ENCODE data around the gene MATR3. TPM values are rescaled to one million over a fixed set of nuclear protein-coding genes. Genes with fewer than 3 reads are reported as not detected.

The MATR3 gene
- total RNA-seq, 4 donors from 2014 or later = 270 to 549 (median 314) TPM

DNA sequence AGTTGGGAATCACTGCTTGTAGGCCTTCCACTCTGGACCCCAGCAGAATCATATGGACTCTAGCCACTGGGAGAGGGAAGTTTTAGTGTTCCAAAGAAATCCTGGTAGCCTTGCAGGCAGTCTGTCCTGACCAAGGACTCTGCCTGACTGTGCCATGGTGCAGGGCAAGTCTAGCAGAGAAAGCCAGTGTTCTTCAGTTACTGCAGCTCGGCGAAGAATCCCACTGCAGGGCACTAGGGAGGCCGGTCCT is 20.3 kb upstream of the MATR3 start:
- Histone ChIP-seq H3K27ac (peak overlapping the region; percentile 70 to 77), H3K4me3 (peak overlapping the region; percentile 41 to 50), H3K4me1 (peaks cover 0 to 8% of the 10 kb centered on the region in 2 donors), H3K36me3 (no peaks in the 10 kb centered on the region), H3K9me3 (no peaks in the 10 kb centered on the region), H3K27me3 (no peaks in the 10 kb centered on the region)
- TF ChIP-seq, protein P1, sequence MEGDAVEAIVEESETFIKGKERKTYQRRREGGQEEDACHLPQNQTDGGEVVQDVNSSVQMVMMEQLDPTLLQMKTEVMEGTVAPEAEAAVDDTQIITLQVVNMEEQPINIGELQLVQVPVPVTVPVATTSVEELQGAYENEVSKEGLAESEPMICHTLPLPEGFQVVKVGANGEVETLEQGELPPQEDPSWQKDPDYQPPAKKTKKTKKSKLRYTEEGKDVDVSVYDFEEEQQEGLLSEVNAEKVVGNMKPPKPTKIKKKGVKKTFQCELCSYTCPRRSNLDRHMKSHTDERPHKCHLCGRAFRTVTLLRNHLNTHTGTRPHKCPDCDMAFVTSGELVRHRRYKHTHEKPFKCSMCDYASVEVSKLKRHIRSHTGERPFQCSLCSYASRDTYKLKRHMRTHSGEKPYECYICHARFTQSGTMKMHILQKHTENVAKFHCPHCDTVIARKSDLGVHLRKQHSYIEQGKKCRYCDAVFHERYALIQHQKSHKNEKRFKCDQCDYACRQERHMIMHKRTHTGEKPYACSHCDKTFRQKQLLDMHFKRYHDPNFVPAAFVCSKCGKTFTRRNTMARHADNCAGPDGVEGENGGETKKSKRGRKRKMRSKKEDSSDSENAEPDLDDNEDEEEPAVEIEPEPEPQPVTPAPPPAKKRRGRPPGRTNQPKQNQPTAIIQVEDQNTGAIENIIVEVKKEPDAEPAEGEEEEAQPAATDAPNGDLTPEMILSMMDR (IDR thresholded peaks at IDR 0.05) = no peak
- no peak for TF ChIP-seq POLR2A (IDR thresholded peaks at IDR 0.05)
- no peak for DNase-seq
- intact Hi-C loops (cut with DNase I; ENCODE audit: low total_unique reads) = no loop called here

DNA sequence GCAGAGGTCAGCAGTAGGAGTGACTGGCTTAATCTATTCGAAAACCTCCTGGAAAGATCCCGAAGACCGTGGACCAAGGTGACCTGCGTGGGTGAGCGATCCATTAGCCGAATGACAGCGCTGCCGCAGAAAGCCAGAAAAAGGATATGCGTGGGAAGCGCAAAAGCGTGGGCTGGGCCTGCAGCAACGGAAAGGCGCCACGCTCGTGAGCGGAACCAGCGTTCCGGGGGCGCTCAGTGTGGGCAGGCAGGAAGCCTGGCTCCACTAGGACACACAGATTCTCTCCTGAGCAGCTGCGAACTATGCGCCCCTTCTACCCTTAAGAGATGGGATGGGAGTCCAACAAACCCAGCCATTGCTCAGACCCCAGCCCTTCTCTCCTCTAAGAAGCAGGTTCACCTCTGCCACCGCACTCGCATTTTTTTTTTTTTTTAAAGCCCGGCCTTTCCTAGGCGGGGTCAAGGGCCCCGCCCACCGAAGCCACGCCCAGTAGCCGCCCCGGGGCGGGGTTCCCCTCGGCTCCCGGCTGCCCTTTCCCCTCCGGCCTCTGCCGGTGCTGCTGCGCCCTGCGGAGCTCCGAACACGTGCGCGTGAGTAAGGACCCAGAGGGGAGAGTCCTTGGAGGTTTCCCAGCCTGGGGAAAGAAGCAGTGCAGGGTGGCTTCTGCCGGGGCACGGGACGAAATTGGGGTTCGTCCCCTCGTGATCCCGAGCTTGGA is 19.8 kb upstream of the MATR3 start:
- TF ChIP-seq POLR2A (IDR thresholded peaks at IDR 0.05) = peak in 1 of 2 donors; percentile 56
- TF ChIP-seq, protein P1 (IDR thresholded peaks at IDR 0.05) = peak in 3 of 4 experiments; percentile 19 to 38 (median 28)
- Histone ChIP-seq H3K9me3 (no peaks in the 10 kb centered on the region), H3K27me3 (no peaks in the 10 kb centered on the region), H3K27ac (peak overlapping the region; percentile 70 to 77), H3K36me3 (no peaks in the 10 kb centered on the region), H3K4me3 (peak overlapping the region; percentile 41 to 50), H3K4me1 (peaks cover 0 to 8% of the 10 kb centered on the region in 2 donors)
- intact Hi-C loops (cut with DNase I; ENCODE audit: low total_unique reads) = no loop called here
- DNase-seq = peak; percentile 81 to 90

DNA sequence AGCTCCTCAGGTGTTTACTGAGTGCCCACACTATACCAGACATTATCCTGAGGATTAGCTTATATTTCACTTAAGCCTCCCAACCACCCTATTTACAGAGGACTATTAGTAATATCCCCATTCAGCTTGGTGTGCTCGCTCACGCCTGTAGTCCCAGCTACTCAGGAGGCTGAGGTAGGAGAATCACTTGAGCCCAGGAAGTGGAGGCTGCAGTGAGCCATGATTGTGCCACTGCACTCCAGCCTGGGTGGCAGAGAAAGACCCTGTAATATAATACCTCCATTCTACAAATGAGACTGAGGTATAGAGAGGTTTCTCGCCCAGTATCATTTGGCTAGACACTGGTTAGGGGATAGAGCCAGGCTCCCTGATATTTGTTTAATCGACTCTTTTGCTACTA is 18.0 kb upstream of the MATR3 start:
- no peaks in the 10 kb centered on the region for H3K9me3 ChIP-seq
- no peak overlapping the region for H3K27ac ChIP-seq
- H3K27me3 ChIP-seq = no peaks in the 10 kb centered on the region
- TF ChIP-seq, protein P1 (IDR thresholded peaks at IDR 0.05) = no peak
- TF ChIP-seq POLR2A (IDR thresholded peaks at IDR 0.05) = no peak
- peaks cover 0 to 8% of the 10 kb centered on the region in 2 donors for H3K4me1 ChIP-seq
- DNase-seq = no peak
- H3K36me3 ChIP-seq = no peaks in the 10 kb centered on the region
- no peak overlapping the region for H3K4me3 ChIP-seq
- intact Hi-C loops (cut with DNase I; ENCODE audit: low total_unique reads) = no loop called here

DNA sequence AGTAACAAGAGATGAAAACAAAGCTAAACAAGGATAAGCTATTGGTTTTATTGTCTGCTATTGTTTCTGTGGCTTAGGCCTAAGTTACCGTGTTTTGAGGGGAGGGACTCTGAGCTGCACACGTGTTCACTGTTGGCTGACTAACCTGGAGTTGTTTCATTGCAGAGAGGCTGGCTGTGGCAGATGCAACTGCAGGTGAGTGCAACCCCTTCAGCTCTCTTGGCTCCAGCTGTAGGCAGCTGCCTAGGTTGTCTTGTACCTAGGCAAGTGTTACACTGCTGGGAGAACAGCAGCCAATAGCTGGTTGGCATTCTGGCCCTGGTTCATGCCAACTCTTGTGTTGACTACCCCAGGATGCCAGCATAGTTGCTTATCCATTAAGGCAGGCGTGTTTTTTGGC is 17.6 kb upstream of the MATR3 start:
- no peak overlapping the region for H3K4me3 ChIP-seq
- no peak for TF ChIP-seq POLR2A (IDR thresholded peaks at IDR 0.05)
- TF ChIP-seq, protein P1 (IDR thresholded peaks at IDR 0.05) = no peak
- no peaks in the 10 kb centered on the region for H3K27me3 ChIP-seq
- H3K9me3 ChIP-seq = no peaks in the 10 kb centered on the region
- H3K36me3 ChIP-seq = no peaks in the 10 kb centered on the region
- no peak for DNase-seq
- H3K4me1 ChIP-seq = peaks cover 0 to 8% of the 10 kb centered on the region in 2 donors
- H3K27ac ChIP-seq = no peak overlapping the region
- intact Hi-C loops (cut with DNase I; ENCODE audit: low total_unique reads) = no loop called here

DNA sequence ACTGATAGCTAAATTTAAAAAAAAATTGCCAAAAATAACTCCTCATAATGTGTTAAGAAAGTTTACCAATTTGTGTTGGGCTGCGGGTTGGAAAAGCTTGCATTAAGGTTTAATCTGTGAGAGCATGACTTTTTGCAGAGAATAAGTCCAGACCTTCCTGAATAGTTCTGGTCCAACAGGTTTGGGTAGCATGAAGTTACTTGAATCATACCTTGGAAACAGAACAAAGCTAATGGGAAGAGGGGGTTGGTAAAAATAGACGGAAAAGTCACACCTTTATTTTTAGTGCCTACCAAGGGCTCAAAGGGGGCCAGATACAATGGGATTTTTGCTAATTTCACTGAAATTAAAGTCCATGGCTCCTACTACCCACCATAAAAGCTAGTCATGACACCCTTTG is 17.1 kb upstream of the MATR3 start:
- H3K4me1 ChIP-seq = peaks cover 0 to 8% of the 10 kb centered on the region in 2 donors
- no peak overlapping the region for H3K4me3 ChIP-seq
- H3K27ac ChIP-seq = no peak overlapping the region

More for the DNA sequence above, 17.1 kb upstream of the MATR3 start:
- H3K9me3 ChIP-seq = no peaks in the 10 kb centered on the region
- intact Hi-C loops (cut with DNase I; ENCODE audit: low total_unique reads) = no loop called here
- DNase-seq = no peak
- no peaks in the 10 kb centered on the region for H3K27me3 ChIP-seq
- H3K36me3 ChIP-seq = no peaks in the 10 kb centered on the region
- no peak for TF ChIP-seq POLR2A (IDR thresholded peaks at IDR 0.05)
- TF ChIP-seq, protein P1 (IDR thresholded peaks at IDR 0.05) = no peak

Data from uterus (tissue), 4 donors.